Fibroblast of the conjunctiva (primary cell): ENCODE results near the gene ORM2.
"Not testable (repeated sequence)": the region's sequence is repeated elsewhere in the genome, so short reads cannot be mapped to it uniquely, and the experiment has no call there.

Source experiments
- DNase-seq: peaks from one replicate; pipeline ENCODE4 v3.0.0-alpha.2; 2010; ENCODE audit warnings: low read depth

ORM2 gene

DNA sequence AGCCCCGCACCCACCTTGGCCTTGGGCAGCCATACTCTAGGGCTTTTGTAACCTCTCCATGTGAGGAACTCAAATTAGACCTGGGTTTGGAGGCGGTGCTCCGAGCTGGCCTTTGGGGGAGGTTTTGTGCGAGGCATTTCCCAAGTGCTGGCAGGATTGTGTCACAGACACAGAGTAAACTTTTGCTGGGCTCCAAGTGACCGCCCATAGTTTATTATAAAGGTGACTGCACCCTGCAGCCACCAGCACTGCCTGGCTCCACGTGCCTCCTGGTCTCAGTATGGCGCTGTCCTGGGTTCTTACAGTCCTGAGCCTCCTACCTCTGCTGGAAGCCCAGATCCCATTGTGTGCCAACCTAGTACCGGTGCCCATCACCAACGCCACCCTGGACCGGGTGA lies at the start of gene ORM2:
ORM2 (plus strand) TSS at position 245 of the 398 bp plus-strand sequence; CDS start at position 281, 36 bp downstream.
- DNase-seq: not testable (repeated sequence)

GRCh38 chr9:114280636-114281472 lies 48.8 kb upstream of the ORM2 start:
- DNase-seq: no peak

DNA sequence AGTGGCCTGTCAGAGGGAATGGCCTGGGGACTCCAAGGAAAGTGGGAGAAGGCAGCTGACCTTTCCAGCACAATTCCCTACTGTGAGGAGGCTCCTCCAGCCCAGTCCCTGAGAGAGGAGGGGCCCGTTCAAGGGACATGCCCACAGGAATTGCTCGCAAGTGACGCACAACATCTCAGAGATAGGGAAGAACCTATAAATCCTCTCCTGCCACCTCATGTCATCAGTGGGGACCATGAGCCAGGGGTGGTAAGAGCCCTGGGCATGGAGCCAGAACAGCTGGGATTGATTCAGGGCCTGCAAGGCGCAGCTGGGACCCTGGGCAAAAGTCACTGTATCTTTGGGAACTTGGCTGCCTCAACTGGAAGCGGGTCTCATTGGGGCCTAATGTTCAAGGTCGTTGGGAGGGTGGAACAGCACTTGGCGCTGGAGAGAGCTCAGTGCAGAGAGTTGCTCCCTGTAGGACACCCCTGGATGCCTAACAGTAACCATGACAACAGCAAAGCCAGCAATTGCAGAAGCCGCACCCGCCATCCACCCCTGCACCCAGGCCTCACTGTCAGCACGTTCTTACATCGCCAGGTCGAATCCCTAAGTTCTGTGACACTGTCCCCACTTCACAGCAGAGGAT lies 48.1 kb upstream of the ORM2 start:
- peak; percentile 57 for DNase-seq

- DNase-seq: no peak
These were observed 47.6 kb upstream of the ORM2 start for GRCh38 chr9:114282104-114282485.

- DNase-seq: no peak
These were observed 47.2 kb upstream of the ORM2 start for GRCh38 chr9:114282507-114282906.

DNA sequence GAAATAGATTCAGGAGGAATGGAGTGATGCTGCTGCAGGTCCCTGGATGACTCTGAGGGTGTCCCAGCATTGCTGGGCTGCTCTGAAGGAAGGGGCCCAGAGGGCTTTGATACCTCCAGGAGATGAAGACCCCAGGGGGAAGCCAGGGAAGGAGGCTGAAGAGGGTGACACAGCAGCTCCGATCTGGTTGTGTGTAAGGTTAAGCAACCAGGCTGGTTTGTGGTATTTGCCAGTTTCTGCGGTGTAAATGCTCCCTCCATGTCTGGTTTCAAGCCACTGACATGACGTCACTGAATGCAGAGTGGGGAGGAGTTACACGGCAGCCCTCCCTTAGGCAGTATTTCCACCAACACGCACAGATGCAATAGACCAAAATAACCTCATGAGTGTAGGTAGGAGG lies 46.7 kb upstream of the ORM2 start:
- peak; percentile 68 for DNase-seq

DNA sequence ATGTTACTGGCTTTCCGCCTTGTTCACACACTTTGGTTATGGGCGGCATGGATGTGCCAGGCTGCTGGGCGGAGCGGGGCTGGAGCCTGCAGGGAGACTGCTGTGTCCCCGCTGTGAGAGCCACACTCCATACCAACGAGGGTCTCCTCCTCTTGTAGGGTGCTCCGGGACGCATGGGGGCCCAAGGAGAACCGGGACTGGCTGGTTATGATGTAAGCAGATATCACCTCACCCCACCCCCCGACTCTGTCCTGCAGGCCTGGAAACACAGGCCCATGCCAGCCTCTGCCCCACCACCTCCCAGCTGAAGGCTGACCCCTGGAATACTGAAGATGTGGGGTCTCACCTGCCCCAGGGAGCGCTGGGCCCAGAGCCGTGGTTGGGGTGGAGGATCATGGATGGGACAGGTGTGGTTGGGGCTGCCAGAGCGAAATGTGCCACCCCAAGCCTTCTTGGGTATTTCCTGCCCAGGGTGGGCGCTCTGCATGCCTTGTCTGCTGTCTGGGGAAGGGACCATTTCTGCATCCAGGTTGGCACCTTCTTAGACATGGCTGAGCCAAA lies 46.0 kb upstream of the ORM2 start:
- DNase-seq: no peak

GRCh38 chr9:114284316-114285060 lies 45.2 kb upstream of the ORM2 start:
- DNase-seq: no peak

- peak; percentile 88 for DNase-seq
These were observed 44.4 kb upstream of the ORM2 start for GRCh38 chr9:114285166-114285867.

- no peak for DNase-seq
These were observed 43.5 kb upstream of the ORM2 start for GRCh38 chr9:114286146-114286679.

- DNase-seq: no peak
These were observed 42.5 kb upstream of the ORM2 start for GRCh38 chr9:114287001-114287762.

DNA sequence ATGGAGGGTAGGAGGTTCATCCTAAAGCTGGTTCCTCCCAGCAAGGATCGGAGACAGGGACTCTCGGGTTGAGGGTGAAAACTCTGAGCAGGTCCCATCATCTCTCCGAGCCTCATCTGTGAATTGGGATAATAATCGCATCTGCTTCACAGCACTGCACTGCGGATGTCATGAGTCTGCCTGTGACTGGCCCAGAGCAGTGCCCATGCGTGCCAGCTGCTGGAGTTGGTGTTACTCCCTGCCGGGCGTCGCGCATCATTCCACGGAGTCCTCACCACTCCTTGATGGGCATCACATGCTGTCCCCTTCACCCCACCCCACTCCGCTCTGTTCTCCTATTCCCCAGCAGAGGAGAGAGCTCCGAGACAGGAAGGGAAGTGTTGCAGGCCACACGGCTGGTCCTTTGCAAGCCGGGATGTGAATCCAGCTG lies 41.9 kb upstream of the ORM2 start:
- no peak for DNase-seq

DNA sequence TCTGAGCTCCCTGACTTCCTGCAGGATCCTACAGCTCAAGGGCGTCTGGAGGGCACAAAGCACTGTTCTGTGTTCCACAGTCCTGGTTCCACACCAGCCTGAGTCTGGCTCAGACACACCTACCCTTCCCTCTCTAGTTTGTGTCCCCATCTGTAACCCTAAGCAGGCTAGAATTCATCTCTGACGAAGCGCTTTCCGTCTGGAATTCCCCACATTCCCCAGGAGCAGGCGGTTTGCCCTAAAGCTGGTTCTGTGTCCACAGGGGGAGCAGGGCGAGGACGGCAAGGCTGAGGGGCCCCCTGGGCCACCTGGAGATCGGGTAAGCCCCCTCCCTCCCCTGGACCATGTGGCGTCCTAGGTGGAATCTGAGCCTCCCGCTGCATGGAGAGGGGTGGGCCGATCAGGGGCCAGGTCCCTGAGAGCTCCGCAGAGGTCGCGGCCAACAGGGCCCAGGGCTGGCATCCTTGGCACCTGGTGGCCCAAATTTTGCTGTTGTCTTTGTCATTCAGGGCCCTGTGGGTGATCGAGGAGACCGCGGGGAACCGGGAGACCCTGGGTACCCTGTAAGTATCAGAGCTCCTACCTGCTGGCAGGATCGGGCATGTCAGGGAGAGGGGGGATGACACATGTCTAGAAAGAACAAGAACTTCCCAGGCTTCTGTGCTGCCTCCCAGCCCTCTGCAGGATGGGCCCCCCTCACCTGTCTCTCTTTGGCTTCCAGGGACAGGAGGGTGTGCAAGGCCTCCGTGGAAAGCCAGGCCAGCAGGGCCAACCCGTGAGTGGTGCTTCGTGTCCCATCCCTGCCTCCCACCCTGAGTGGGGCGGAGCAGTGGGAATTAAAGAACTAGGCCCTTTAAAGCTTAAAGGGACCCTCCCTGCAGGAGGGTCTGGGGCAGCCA lies 41.2 kb upstream of the ORM2 start:
- DNase-seq: no peak

GRCh38 chr9:114289106-114289505 lies 40.6 kb upstream of the ORM2 start:
- no peak for DNase-seq

DNA sequence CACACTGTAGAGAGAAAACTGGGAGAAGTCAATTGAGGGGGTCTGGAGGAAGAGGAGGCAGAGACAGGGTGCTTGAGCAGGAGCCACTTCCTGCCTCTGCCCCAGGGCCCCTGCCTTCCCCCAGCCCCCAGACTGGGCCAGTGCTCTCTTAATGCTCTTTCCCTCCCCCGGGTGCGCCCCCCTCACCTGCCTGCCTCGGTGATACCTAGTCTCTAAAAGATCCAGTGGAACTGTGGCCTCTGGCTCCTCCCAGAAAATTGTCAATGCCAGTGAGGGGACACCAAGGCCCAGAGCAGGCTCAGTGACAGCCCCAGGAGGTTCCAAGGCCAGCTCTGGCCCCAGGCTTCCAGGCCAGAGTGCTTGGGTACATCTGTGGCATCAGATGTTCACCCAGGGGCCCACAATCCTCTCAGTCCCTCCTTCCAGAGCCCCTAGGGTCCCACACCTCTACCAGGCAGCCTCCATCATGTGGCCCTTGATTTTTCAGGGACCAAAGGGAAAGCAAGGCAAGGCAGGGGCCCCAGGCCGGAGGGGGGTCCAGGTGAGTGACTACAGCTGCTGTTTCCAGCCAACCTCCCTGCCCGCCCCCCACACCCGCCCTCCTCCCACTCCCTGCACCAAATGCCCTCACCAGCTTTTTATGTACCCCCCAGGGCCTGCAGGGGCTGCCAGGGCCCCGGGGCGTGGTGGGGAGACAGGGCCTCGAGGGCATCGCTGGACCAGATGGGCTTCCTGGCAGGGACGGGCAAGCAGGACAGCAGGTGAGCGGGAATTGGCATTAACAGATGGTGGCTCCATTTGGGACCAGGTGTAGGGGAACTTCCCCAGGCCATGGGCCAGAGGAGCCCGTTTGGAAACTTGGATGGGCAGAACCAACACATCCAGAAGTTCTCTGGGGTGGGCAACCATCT lies 39.8 kb upstream of the ORM2 start:
- DNase-seq: no peak

- no peak for DNase-seq
These were observed 39.1 kb upstream of the ORM2 start for GRCh38 chr9:114290561-114290986.

DNA sequence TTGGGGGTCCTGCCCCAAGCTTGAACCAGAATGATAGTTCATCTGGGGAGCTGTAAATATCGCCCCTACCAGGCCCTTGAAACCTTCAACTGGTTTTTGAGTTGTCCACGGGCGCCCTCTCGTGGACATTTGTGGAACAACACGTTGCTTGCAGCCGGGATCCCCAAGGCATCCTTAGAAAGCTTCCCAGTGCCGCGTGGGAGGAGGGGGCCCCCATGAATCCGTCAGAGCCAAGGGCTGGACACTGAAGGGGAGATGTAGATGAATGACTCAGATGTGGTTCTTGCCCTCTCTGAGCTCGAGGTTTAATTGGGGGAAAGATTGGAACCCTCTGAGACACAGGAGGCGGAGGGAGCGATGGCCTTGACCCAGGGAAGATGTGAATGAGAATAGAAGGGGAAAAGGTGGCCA lies 38.6 kb upstream of the ORM2 start:
- DNase-seq: peak; percentile 56

GRCh38 chr9:114291886-114292590 lies 37.6 kb upstream of the ORM2 start:
- no peak for DNase-seq
